Stomach (tissue), 4 donors: ENCODE data around the gene MICALL1.

ENCODE experiments used
- EP300 ChIP-seq: sonication (generic); formaldehyde crosslinking; IDR thresholded peaks from one replicate; pipeline ENCODE4 v1.6.1; 2017; ENCODE audit warnings: antibody characterized with exemption
- POLR2A ChIP-seq, 4 donors: fragments of 450-650 bp; IDR thresholded peaks; one replicate each; pipeline ENCODE4 v1.6.1; 2016; ENCODE audit warnings: antibody characterized with exemption in 4 of 4, control low read depth in 2 of 4, mild to moderate bottlenecking in 1 of 4, moderate library complexity in 1 of 4
- POLR2AphosphoS5 ChIP-seq, 3 donors: sonication (generic); formaldehyde crosslinking; IDR thresholded peaks; one replicate each; pipeline ENCODE4 v1.6.1; 2016; ENCODE audit warnings: antibody characterized with exemption in 3 of 3
- TF ChIP-seq, protein P1 (sequence below), 7 experiments: fragments of 450-650 bp in 4 of 7; fragments of 200-600 bp in 3 of 7; sonication (generic) in 3 of 7; IDR thresholded peaks; one replicate each; pipeline ENCODE4 v1.5.1; 2016 to 2019; ENCODE audit warnings: antibody characterized with exemption in 7 of 7, control low read depth in 2 of 7, mild to moderate bottlenecking in 1 of 7

DNA sequence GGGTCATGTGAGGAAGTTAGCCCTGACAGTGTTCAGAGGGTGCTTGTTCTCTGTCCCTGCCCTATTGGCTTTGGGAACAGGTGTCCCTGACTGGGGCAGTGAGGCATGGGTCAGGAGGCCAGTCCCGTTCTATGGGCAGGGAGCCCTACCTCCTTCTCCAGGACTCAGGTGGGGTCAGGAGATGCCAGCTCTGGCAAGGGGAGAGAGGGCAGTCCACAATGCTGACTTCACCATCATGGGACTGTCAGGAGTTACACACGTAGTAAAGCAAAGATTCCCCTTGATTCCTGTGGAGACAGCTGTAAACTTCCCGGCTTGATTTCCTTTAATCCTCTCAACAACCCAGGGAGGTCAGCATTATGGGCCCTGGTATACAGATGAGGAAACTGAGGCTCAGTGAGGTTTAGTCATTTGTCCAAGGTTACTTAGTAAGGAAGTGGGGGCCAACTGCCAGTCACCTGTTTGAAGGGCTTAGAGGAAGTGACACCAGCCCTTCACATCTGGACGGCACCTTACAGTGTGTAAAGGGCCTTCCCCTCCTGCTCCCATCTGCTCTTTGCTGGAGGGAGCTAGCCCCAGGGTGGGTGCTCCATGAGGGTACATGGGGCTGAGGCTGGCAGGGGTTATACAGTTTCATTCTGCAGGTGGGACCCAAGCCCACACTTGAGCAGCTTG lies 11.9 kb downstream of the MICALL1 start:
- TF ChIP-seq, protein P1, sequence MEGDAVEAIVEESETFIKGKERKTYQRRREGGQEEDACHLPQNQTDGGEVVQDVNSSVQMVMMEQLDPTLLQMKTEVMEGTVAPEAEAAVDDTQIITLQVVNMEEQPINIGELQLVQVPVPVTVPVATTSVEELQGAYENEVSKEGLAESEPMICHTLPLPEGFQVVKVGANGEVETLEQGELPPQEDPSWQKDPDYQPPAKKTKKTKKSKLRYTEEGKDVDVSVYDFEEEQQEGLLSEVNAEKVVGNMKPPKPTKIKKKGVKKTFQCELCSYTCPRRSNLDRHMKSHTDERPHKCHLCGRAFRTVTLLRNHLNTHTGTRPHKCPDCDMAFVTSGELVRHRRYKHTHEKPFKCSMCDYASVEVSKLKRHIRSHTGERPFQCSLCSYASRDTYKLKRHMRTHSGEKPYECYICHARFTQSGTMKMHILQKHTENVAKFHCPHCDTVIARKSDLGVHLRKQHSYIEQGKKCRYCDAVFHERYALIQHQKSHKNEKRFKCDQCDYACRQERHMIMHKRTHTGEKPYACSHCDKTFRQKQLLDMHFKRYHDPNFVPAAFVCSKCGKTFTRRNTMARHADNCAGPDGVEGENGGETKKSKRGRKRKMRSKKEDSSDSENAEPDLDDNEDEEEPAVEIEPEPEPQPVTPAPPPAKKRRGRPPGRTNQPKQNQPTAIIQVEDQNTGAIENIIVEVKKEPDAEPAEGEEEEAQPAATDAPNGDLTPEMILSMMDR (IDR thresholded peaks at IDR 0.05): no peak
- no peak for TF ChIP-seq POLR2A (IDR thresholded peaks at IDR 0.05)
- TF ChIP-seq POLR2AphosphoS5 (IDR thresholded peaks at IDR 0.05): no peak
- no peak for TF ChIP-seq EP300
